ENCODE data around the gene FNDC10. TPM values are rescaled to one million over a fixed set of nuclear protein-coding genes. Genes with fewer than 3 reads are reported as not detected.
"Not testable (repeated sequence)": the region's sequence is repeated elsewhere in the genome, so short reads cannot be mapped to it uniquely, and the experiment has no call there.

The FNDC10 gene
- total RNA-seq, 1 experiment from 2014 or later: 8.4 TPM

DNA sequence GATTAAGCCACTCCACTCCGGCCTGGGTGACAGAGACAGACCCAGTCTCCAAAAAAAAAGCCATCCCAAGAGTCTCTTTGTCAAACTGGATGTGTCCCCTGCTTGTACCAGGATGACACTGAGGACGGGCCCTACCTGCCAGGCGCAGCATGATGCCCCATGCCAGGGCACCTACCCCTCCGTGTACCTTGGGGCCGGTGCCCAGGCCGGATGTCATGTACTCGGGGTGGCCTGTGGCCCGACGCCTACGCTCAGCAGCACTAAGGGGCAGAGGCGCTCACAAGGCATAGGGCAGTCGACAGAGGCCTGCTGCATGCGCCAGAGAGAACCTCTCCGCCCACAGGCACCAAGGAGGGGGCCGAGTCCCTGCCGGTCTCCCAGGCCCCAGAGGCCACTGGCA lies 39.4 kb upstream of the FNDC10 start:
- ATAC-seq; H3K27me3 ChIP-seq (ENCODE audit: insufficient read depth, low read length); BruUV-seq (replicated peaks); H3K36me3 ChIP-seq (ENCODE audit: control insufficient read depth in 1 of 2, insufficient read depth in 2 of 2, low read length in 2 of 2); H3K79me2 ChIP-seq (ENCODE audit: insufficient read depth, low read length); H3K9me2 ChIP-seq (ENCODE audit: insufficient read depth); RAD21 ChIA-PET (ENCODE audit: low non-redundant PET in 1 of 2, low total read pairs in 2 of 2, uncharacterized antibody in 2 of 2, unreplicated experiment in 2 of 2); POLR2A ChIA-PET; H3K4me1 ChIP-seq (ENCODE audit: control insufficient read depth in 1 of 2, insufficient read depth in 2 of 2, low read length in 2 of 2); intact Hi-C loops (cut with micrococcal nuclease); H2AFZ ChIP-seq (ENCODE audit: low read depth, low read length, poor library complexity, severe bottlenecking); H3K27ac ChIP-seq (ENCODE audit: low read depth, low read length); CTCF ChIA-PET; H3K4me2 ChIP-seq (ENCODE audit: low read length); H3K9me3 ChIP-seq (ENCODE audit: control insufficient read depth in 1 of 2, insufficient read depth in 1 of 2, low read depth in 1 of 2, low read length in 2 of 2); H3K9ac ChIP-seq (ENCODE audit: low read length); DNase-seq (ENCODE audit: low read depth, low spot score); H4K20me1 ChIP-seq (ENCODE audit: insufficient read depth); H3K4me3 ChIP-seq (replicated peaks in 1 of 2; ENCODE audit: low read depth in 1 of 2, low read length in 2 of 2): not testable (repeated sequence)

DNA sequence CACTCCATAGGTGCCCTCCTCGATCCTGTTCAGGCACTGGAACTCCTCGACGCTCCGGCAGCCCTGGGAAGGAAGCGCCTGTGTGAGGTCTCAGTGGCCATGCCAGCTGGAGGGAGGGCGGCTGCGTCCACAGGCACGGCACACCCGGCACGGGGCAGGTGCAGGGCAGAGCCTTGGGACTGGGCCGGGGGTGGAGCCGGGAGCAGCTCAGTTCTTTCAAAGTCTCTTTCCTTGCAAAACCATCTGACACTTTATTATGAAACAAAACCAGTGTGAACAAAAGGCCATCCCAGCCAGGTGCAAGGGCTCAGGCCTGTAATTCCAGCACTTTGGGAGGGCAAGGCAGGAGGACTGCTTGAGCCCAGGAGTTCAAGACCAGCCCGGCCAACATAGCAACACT lies 38.6 kb upstream of the FNDC10 start:
- ATAC-seq; H3K4me1 ChIP-seq (ENCODE audit: control insufficient read depth in 1 of 2, insufficient read depth in 2 of 2, low read length in 2 of 2); H3K27me3 ChIP-seq (ENCODE audit: insufficient read depth, low read length); H3K79me2 ChIP-seq (ENCODE audit: insufficient read depth, low read length); H3K27ac ChIP-seq (ENCODE audit: low read depth, low read length); POLR2A ChIA-PET; H3K36me3 ChIP-seq (ENCODE audit: control insufficient read depth in 1 of 2, insufficient read depth in 2 of 2, low read length in 2 of 2); H3K4me3 ChIP-seq (replicated peaks in 1 of 2; ENCODE audit: low read depth in 1 of 2, low read length in 2 of 2); BruUV-seq (replicated peaks); DNase-seq (ENCODE audit: low read depth, low spot score); H3K4me2 ChIP-seq (ENCODE audit: low read length); H3K9me2 ChIP-seq (ENCODE audit: insufficient read depth); H2AFZ ChIP-seq (ENCODE audit: low read depth, low read length, poor library complexity, severe bottlenecking); H3K9me3 ChIP-seq (ENCODE audit: control insufficient read depth in 1 of 2, insufficient read depth in 1 of 2, low read depth in 1 of 2, low read length in 2 of 2); intact Hi-C loops (cut with micrococcal nuclease); CTCF ChIA-PET; H4K20me1 ChIP-seq (ENCODE audit: insufficient read depth); H3K9ac ChIP-seq (ENCODE audit: low read length); RAD21 ChIA-PET (ENCODE audit: low non-redundant PET in 1 of 2, low total read pairs in 2 of 2, uncharacterized antibody in 2 of 2, unreplicated experiment in 2 of 2): not testable (repeated sequence)

DNA sequence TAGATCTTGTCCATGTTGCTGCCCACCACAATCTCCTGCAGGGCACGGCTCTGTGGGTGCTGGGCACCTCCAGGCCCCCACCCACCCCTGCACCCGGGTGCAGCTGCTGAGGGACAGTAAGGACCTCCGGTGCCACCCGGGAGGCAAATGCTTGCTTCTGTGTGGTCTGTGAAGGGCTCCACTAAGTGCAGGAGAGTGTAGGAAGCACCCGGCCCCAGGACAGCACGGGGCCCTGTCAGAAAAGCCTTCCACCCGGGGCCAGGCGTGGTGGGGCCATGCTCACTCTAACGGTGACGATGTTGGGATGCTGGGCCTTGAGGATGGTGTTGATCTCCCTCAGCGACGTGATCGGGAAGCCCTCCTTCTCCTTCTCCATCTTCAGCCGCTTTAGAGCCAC lies 37.5 kb upstream of the FNDC10 start:
- H3K27ac ChIP-seq (ENCODE audit: low read depth, low read length); H3K9me2 ChIP-seq (ENCODE audit: insufficient read depth); RAD21 ChIA-PET (ENCODE audit: low non-redundant PET in 1 of 2, low total read pairs in 2 of 2, uncharacterized antibody in 2 of 2, unreplicated experiment in 2 of 2); intact Hi-C loops (cut with micrococcal nuclease); H3K27me3 ChIP-seq (ENCODE audit: insufficient read depth, low read length); BruUV-seq (replicated peaks); H3K4me3 ChIP-seq (replicated peaks in 1 of 2; ENCODE audit: low read depth in 1 of 2, low read length in 2 of 2); H4K20me1 ChIP-seq (ENCODE audit: insufficient read depth); H3K9ac ChIP-seq (ENCODE audit: low read length); ATAC-seq; H2AFZ ChIP-seq (ENCODE audit: low read depth, low read length, poor library complexity, severe bottlenecking); H3K4me1 ChIP-seq (ENCODE audit: control insufficient read depth in 1 of 2, insufficient read depth in 2 of 2, low read length in 2 of 2); H3K36me3 ChIP-seq (ENCODE audit: control insufficient read depth in 1 of 2, insufficient read depth in 2 of 2, low read length in 2 of 2); H3K9me3 ChIP-seq (ENCODE audit: control insufficient read depth in 1 of 2, insufficient read depth in 1 of 2, low read depth in 1 of 2, low read length in 2 of 2); DNase-seq (ENCODE audit: low read depth, low spot score); H3K79me2 ChIP-seq (ENCODE audit: insufficient read depth, low read length); H3K4me2 ChIP-seq (ENCODE audit: low read length); POLR2A ChIA-PET; CTCF ChIA-PET: not testable (repeated sequence)

DNA sequence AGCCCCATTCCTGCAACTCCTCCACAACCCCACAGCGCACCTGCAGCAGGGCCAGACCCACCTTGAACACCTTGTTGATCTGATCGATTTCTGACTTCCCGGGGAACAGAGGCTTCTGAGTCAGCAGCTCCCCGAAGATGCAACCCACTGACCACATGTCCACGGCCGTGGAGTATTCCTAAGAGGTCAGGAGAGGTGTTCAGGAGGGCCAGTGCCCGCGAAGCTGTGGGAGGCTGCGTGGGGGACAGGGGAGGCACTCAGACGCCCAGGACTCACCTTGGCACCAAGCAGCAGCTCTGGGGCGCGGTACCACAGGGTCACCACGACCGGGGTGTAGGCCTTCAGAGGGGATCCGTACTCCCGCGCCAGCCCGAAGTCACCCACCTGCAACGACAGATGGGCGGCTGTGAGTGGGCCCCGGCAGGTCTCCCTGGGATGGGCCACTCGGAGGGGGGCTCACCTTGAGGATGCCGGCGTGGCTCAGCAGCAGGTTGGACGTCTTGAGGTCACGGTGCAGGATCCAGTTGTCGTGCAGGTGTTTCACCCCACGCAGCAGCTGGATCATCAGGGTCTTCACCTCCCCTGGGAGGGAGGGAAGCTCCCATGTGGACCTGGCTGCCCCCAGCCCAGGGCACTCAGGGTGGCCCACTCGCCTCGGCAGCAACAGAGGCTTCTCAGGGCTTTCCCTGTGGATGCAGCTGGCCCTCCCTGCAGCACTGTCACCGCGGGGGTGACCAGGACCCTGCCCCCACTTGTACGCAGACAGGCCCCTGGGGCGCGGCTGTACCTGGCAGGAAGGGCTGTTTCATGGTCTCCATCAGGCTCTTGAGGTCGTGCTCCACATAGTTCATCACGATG lies 36.9 kb upstream of the FNDC10 start:
- CTCF ChIA-PET; H3K27me3 ChIP-seq (ENCODE audit: insufficient read depth, low read length); RAD21 ChIA-PET (ENCODE audit: low non-redundant PET in 1 of 2, low total read pairs in 2 of 2, uncharacterized antibody in 2 of 2, unreplicated experiment in 2 of 2); H3K27ac ChIP-seq (ENCODE audit: low read depth, low read length); H3K36me3 ChIP-seq (ENCODE audit: control insufficient read depth in 1 of 2, insufficient read depth in 2 of 2, low read length in 2 of 2); DNase-seq (ENCODE audit: low read depth, low spot score); H3K4me3 ChIP-seq (replicated peaks in 1 of 2; ENCODE audit: low read depth in 1 of 2, low read length in 2 of 2); POLR2A ChIA-PET; H3K9me2 ChIP-seq (ENCODE audit: insufficient read depth); H3K9me3 ChIP-seq (ENCODE audit: control insufficient read depth in 1 of 2, insufficient read depth in 1 of 2, low read depth in 1 of 2, low read length in 2 of 2); H3K9ac ChIP-seq (ENCODE audit: low read length); H3K4me2 ChIP-seq (ENCODE audit: low read length); intact Hi-C loops (cut with micrococcal nuclease); ATAC-seq; H3K79me2 ChIP-seq (ENCODE audit: insufficient read depth, low read length); H2AFZ ChIP-seq (ENCODE audit: low read depth, low read length, poor library complexity, severe bottlenecking); H3K4me1 ChIP-seq (ENCODE audit: control insufficient read depth in 1 of 2, insufficient read depth in 2 of 2, low read length in 2 of 2); BruUV-seq (replicated peaks); H4K20me1 ChIP-seq (ENCODE audit: insufficient read depth): not testable (repeated sequence)

Data from HCT116 (cell line).